GM23338 (cell line): Measurements from ENCODE around the gene TYW3. TPM values are rescaled to one million over a fixed set of nuclear protein-coding genes. Genes with fewer than 3 reads are reported as not detected.

Experiments used
- ATAC-seq: fragments of 200-7000 bp; cut with Tn5 transposase; 3 replicates; pipeline ENCODE4 v1.9.1; 2020
- DNase-seq: peaks from one replicate; pipeline ENCODE4 v3.0.0-alpha.2; 2015; ENCODE audit warnings: low spot score
- H2AFZ ChIP-seq: fragments of 200-600 bp; sonication (generic); 2 replicates; pipeline ENCODE4 v1.8.0; 2016; ENCODE audit warnings: antibody characterized with exemption, mild to moderate bottlenecking, moderate library complexity
- H3F3A ChIP-seq: fragments of 200-600 bp; sonication (generic); replicated peaks from 2 replicates; pipeline ENCODE4 v1.8.0; 2017; ENCODE audit warnings: antibody characterized with exemption, mixed run types, low read depth
- H3K27ac ChIP-seq: fragments of 200-600 bp; sonication (generic); 2 replicates; pipeline ENCODE4 v1.6.1; 2016; ENCODE audit warnings: low read depth
- H3K27me3 ChIP-seq: fragments of 200-600 bp; sonication (generic); 2 replicates; pipeline ENCODE4 v1.8.0; 2016; ENCODE audit warnings: mild to moderate bottlenecking, mixed run types, moderate library complexity; ENCODE audit not compliant: insufficient read depth
- H3K36me3 ChIP-seq: fragments of 200-600 bp; sonication (generic); 2 replicates; pipeline ENCODE4 v1.8.0; 2016; ENCODE audit warnings: mild to moderate bottlenecking; ENCODE audit not compliant: insufficient read depth
- H3K4me1 ChIP-seq: fragments of 200-600 bp; sonication (generic); 2 replicates; pipeline ENCODE4 v1.8.0; 2016; ENCODE audit warnings: mild to moderate bottlenecking, moderate library complexity; ENCODE audit not compliant: insufficient read depth
- H3K4me2 ChIP-seq: fragments of 200-600 bp; sonication (generic); 2 replicates; pipeline ENCODE4 v1.7.1; 2017; ENCODE audit warnings: mixed run types
- H3K4me3 ChIP-seq: fragments of 200-600 bp; sonication (generic); 2 replicates; pipeline ENCODE4 v1.6.1; 2016; ENCODE audit warnings: mixed run types
- H3K79me2 ChIP-seq: fragments of 200-600 bp; sonication (generic); replicated peaks from 2 replicates; pipeline ENCODE4 v1.8.0; 2017; ENCODE audit warnings: mild to moderate bottlenecking; ENCODE audit not compliant: insufficient read depth
- H3K9me2 ChIP-seq: fragments of 200-600 bp; sonication (generic); 2 replicates; pipeline ENCODE4 v1.8.0; 2017; ENCODE audit not compliant: insufficient read depth
- H4K20me1 ChIP-seq: fragments of 200-600 bp; sonication (generic); replicated peaks from 2 replicates; pipeline ENCODE4 v1.8.0; 2017; ENCODE audit warnings: mild to moderate bottlenecking; ENCODE audit not compliant: insufficient read depth
- H3K27ac Mint-ChIP-seq: 2 replicates; pipeline ENCODE4 v1.8.0; 2020; ENCODE audit warnings: inconsistent platforms, mild to moderate bottlenecking, moderate library complexity, mixed read lengths
- H3K27me3 Mint-ChIP-seq: 3 replicates; pipeline ENCODE4 v1.8.0; 2022; ENCODE audit warnings: low read depth, mild to moderate bottlenecking, moderate library complexity, mixed read lengths, inconsistent platforms; ENCODE audit not compliant: insufficient read depth, poor library complexity
- H3K36me3 Mint-ChIP-seq: 3 replicates; pipeline ENCODE4 v1.8.0; 2021; ENCODE audit warnings: low read depth, mild to moderate bottlenecking, inconsistent platforms, moderate library complexity, mixed read lengths
- H3K4me1 Mint-ChIP-seq: 3 replicates; pipeline ENCODE4 v1.8.0; 2020; ENCODE audit warnings: mild to moderate bottlenecking, inconsistent platforms, mixed read lengths
- H3K4me3 Mint-ChIP-seq: 3 replicates; pipeline ENCODE4 v1.8.0; 2021; ENCODE audit warnings: moderate library complexity, mild to moderate bottlenecking, inconsistent platforms, mixed read lengths
- H3K9me3 Mint-ChIP-seq: 3 replicates; pipeline ENCODE4 v1.8.0; 2020; ENCODE audit warnings: moderate library complexity, mild to moderate bottlenecking, inconsistent platforms, mixed read lengths
- CREB1 ChIP-seq: fragments of 250-450 bp; sonication (Bioruptor Pico); IDR thresholded peaks from 2 replicates; pipeline ENCODE4 v1.5.0; 2020; ENCODE audit warnings: low read depth, mild to moderate bottlenecking, moderate library complexity
- EZH2phosphoT487 ChIP-seq: fragments of 200-600 bp; sonication (generic); IDR thresholded peaks from one replicate; pipeline ENCODE4 v1.8.1; 2018; ENCODE audit warnings: antibody characterized with exemption; ENCODE audit not compliant: unreplicated experiment
- JUNB ChIP-seq: IDR thresholded peaks from one replicate; pipeline ENCODE4 v1.6.1; 2016; ENCODE audit warnings: antibody characterized with exemption; ENCODE audit not compliant: unreplicated experiment
- NANOG ChIP-seq: IDR thresholded peaks from 2 replicates; pipeline ENCODE4 v1.6.1; 2016; ENCODE audit warnings: antibody characterized with exemption, borderline replicate concordance
- POLR2AphosphoS5 ChIP-seq: IDR thresholded peaks from 2 replicates; pipeline ENCODE4 v1.6.1; 2016; ENCODE audit warnings: antibody characterized with exemption, low read depth
- STAT1 ChIP-seq: IDR thresholded peaks from one replicate; pipeline ENCODE4 v1.6.1; 2016; ENCODE audit warnings: antibody characterized with exemption; ENCODE audit not compliant: unreplicated experiment
- ZNF114 ChIP-seq: fragments of 250-450 bp; sonication (Bioruptor Pico); IDR thresholded peaks from 2 replicates; pipeline ENCODE4 v1.5.0; 2020; ENCODE audit warnings: mild to moderate bottlenecking, moderate library complexity
- ZNF331 ChIP-seq: fragments of 250-450 bp; sonication (Bioruptor Pico); IDR thresholded peaks from 2 replicates; pipeline ENCODE4 v1.5.0; 2020; ENCODE audit warnings: low read depth, mild to moderate bottlenecking, moderate library complexity
- polyA plus RNA-seq: library from polyadenylated mRNA; unstranded; fragments of >200 nt; fragmentation: Nextera tagmentation; extraction: Ambion mirVana; gene quantifications from 2 replicates; pipeline ENCODE4 v1.2.1, GENCODE V29; 2016
- total RNA-seq: library from RNA; depleted of rRNA; stranded (reverse); fragments of >200 nt; shearing (Covaris generic); gene quantifications from 2 replicates; pipeline ENCODE4 v1.2.3, GENCODE V29; 2014
- TF ChIP-seq, protein P1 (sequence below), 2 experiments: fragments of 200-600 bp in 1 of 2; sonication (generic) in 1 of 2; conservative IDR thresholded peaks; 2 replicates each; pipeline versions ENCODE4 v1.5.1 to v1.6.1; 2016 to 2017; ENCODE audit warnings: antibody characterized with exemption in 2 of 2, low read depth in 2 of 2, mild to moderate bottlenecking in 2 of 2, moderate library complexity in 1 of 2
- TF ChIP-seq, protein P2 (sequence below): fragments of 250-450 bp; sonication (Bioruptor Pico); IDR thresholded peaks from 2 replicates; pipeline ENCODE4 v1.5.0; 2020; ENCODE audit warnings: mild to moderate bottlenecking, moderate library complexity
- TF ChIP-seq, protein P3 (sequence below): IDR thresholded peaks from one replicate; pipeline ENCODE4 v1.6.1; 2018; ENCODE audit warnings: antibody characterized with exemption; ENCODE audit not compliant: unreplicated experiment
- TF ChIP-seq, protein P4 (sequence below): IDR thresholded peaks from 2 replicates; pipeline ENCODE4 v1.6.1; 2016; ENCODE audit warnings: antibody characterized with exemption

Gene TYW3
- total and polyA plus RNA-seq, 2 experiments from 2014 or later, result 29.6 to 66.8 TPM

DNA sequence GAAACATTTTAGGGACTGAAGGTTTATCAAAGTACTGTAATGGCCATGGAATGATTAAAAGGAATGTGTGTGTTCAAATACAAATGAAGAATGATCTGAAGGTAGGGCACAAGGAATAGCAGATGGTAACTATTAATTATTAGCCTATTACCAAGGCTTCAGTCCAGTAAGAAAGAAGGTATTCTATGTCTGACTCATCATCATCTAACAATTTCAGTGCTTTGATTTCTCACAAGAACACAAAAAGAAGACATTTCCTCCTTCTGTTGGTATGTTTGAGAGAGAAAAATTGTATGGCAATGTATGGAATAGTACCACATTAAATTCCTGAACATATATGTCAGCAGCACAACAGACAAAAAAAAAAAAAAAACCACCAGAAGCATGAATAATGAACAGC is 57.5 kb downstream of the TYW3 start:
- H3K36me3 ChIP-seq, result no peaks in the 10 kb centered on the region
- 0 out of 2 replicates have a peak, but pooled peaks cover 2% of the 10 kb centered on the region for H3K9me2 ChIP-seq
- Mint-ChIP-seq H3K36me3 (no peaks in the 10 kb centered on the region; the same call in 2 of the 3 replicates), H3K27me3 (no peaks in the 10 kb centered on the region), H3K9me3 (peaks cover 6% of the 10 kb centered on the region; the same call in 1 of the 3 replicates), H3K27ac (no peak overlapping the region), H3K4me3 (no peak overlapping the region), H3K4me1 (peaks cover 3% of the 10 kb centered on the region; the same call in 1 of the 3 replicates)
- H4K20me1 ChIP-seq, result no peaks in the 10 kb centered on the region
- no peak for TF ChIP-seq CREB1 (CRISPR knock-in tag)
- TF ChIP-seq, protein P1, sequence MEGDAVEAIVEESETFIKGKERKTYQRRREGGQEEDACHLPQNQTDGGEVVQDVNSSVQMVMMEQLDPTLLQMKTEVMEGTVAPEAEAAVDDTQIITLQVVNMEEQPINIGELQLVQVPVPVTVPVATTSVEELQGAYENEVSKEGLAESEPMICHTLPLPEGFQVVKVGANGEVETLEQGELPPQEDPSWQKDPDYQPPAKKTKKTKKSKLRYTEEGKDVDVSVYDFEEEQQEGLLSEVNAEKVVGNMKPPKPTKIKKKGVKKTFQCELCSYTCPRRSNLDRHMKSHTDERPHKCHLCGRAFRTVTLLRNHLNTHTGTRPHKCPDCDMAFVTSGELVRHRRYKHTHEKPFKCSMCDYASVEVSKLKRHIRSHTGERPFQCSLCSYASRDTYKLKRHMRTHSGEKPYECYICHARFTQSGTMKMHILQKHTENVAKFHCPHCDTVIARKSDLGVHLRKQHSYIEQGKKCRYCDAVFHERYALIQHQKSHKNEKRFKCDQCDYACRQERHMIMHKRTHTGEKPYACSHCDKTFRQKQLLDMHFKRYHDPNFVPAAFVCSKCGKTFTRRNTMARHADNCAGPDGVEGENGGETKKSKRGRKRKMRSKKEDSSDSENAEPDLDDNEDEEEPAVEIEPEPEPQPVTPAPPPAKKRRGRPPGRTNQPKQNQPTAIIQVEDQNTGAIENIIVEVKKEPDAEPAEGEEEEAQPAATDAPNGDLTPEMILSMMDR (conservative IDR thresholded peaks at IDR 0.05; ENCODE audit: low read depth in 2 of 2), result no peak
- no peak for TF ChIP-seq POLR2AphosphoS5
- TF ChIP-seq, protein P2, sequence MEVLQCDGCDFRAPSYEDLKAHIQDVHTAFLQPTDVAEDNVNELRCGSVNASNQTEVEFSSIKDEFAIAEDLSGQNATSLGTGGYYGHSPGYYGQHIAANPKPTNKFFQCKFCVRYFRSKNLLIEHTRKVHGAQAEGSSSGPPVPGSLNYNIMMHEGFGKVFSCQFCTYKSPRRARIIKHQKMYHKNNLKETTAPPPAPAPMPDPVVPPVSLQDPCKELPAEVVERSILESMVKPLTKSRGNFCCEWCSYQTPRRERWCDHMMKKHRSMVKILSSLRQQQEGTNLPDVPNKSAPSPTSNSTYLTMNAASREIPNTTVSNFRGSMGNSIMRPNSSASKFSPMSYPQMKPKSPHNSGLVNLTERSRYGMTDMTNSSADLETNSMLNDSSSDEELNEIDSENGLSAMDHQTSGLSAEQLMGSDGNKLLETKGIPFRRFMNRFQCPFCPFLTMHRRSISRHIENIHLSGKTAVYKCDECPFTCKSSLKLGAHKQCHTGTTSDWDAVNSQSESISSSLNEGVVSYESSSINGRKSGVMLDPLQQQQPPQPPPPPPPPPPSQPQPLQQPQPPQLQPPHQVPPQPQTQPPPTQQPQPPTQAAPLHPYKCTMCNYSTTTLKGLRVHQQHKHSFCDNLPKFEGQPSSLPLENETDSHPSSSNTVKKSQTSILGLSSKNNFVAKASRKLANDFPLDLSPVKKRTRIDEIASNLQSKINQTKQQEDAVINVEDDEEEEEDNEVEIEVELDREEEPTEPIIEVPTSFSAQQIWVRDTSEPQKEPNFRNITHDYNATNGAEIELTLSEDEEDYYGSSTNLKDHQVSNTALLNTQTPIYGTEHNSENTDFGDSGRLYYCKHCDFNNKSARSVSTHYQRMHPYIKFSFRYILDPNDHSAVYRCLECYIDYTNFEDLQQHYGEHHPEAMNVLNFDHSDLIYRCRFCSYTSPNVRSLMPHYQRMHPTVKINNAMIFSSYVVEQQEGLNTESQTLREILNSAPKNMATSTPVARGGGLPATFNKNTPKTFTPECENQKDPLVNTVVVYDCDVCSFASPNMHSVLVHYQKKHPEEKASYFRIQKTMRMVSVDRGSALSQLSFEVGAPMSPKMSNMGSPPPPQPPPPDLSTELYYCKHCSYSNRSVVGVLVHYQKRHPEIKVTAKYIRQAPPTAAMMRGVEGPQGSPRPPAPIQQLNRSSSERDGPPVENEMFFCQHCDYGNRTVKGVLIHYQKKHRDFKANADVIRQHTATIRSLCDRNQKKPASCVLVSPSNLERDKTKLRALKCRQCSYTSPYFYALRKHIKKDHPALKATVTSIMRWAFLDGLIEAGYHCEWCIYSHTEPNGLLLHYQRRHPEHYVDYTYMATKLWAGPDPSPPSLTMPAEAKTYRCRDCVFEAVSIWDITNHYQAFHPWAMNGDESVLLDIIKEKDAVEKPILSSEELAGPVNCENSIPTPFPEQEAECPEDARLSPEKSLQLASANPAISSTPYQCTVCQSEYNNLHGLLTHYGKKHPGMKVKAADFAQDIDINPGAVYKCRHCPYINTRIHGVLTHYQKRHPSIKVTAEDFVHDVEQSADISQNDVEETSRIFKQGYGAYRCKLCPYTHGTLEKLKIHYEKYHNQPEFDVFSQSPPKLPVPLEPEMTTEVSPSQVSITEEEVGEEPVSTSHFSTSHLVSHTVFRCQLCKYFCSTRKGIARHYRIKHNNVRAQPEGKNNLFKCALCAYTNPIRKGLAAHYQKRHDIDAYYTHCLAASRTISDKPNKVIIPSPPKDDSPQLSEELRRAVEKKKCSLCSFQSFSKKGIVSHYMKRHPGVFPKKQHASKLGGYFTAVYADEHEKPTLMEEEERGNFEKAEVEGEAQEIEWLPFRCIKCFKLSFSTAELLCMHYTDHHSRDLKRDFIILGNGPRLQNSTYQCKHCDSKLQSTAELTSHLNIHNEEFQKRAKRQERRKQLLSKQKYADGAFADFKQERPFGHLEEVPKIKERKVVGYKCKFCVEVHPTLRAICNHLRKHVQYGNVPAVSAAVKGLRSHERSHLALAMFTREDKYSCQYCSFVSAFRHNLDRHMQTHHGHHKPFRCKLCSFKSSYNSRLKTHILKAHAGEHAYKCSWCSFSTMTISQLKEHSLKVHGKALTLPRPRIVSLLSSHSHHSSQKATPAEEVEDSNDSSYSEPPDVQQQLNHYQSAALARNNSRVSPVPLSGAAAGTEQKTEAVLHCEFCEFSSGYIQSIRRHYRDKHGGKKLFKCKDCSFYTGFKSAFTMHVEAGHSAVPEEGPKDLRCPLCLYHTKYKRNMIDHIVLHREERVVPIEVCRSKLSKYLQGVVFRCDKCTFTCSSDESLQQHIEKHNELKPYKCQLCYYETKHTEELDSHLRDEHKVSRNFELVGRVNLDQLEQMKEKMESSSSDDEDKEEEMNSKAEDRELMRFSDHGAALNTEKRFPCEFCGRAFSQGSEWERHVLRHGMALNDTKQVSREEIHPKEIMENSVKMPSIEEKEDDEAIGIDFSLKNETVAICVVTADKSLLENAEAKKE, result no peak
- TF ChIP-seq, protein P3, sequence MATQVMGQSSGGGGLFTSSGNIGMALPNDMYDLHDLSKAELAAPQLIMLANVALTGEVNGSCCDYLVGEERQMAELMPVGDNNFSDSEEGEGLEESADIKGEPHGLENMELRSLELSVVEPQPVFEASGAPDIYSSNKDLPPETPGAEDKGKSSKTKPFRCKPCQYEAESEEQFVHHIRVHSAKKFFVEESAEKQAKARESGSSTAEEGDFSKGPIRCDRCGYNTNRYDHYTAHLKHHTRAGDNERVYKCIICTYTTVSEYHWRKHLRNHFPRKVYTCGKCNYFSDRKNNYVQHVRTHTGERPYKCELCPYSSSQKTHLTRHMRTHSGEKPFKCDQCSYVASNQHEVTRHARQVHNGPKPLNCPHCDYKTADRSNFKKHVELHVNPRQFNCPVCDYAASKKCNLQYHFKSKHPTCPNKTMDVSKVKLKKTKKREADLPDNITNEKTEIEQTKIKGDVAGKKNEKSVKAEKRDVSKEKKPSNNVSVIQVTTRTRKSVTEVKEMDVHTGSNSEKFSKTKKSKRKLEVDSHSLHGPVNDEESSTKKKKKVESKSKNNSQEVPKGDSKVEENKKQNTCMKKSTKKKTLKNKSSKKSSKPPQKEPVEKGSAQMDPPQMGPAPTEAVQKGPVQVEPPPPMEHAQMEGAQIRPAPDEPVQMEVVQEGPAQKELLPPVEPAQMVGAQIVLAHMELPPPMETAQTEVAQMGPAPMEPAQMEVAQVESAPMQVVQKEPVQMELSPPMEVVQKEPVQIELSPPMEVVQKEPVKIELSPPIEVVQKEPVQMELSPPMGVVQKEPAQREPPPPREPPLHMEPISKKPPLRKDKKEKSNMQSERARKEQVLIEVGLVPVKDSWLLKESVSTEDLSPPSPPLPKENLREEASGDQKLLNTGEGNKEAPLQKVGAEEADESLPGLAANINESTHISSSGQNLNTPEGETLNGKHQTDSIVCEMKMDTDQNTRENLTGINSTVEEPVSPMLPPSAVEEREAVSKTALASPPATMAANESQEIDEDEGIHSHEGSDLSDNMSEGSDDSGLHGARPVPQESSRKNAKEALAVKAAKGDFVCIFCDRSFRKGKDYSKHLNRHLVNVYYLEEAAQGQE, result no peak
- TF ChIP-seq ZNF331 (CRISPR knock-in tag), result no peak
- TF ChIP-seq EZH2phosphoT487, result no peak
- TF ChIP-seq NANOG, result no peak
- TF ChIP-seq JUNB, result no peak
- no peak for TF ChIP-seq ZNF114 (CRISPR knock-in tag)
- TF ChIP-seq STAT1, result no peak
- TF ChIP-seq, protein P4, sequence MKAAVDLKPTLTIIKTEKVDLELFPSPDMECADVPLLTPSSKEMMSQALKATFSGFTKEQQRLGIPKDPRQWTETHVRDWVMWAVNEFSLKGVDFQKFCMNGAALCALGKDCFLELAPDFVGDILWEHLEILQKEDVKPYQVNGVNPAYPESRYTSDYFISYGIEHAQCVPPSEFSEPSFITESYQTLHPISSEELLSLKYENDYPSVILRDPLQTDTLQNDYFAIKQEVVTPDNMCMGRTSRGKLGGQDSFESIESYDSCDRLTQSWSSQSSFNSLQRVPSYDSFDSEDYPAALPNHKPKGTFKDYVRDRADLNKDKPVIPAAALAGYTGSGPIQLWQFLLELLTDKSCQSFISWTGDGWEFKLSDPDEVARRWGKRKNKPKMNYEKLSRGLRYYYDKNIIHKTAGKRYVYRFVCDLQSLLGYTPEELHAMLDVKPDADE, result no peak
- H3K4me3 ChIP-seq, result no peak overlapping the region
- H3K4me1 ChIP-seq, result no peaks in the 10 kb centered on the region; the same call in 1 of the 2 replicates
- no peak overlapping the region for H2AFZ ChIP-seq
- no peaks in the 10 kb centered on the region for H3K27me3 ChIP-seq
- H3K79me2 ChIP-seq, result no peaks in the 10 kb centered on the region
- DNase-seq (no peak), ATAC-seq (no peak)
- H3K4me2 ChIP-seq, result no peak overlapping the region
- no peaks in the 10 kb centered on the region for H3F3A ChIP-seq
- no peak overlapping the region for H3K27ac ChIP-seq
